ENCODE measurements around the gene SCGB3A2.

- TF ChIP-seq CTCF (conservative IDR thresholded peaks at IDR 0.05; ENCODE audit: low read depth, low read length) (no peak), EZH2phosphoT487 (IDR thresholded peaks at IDR 0.05; ENCODE audit: borderline replicate concordance, low read length) (no peak)
These were observed 42.6 kb downstream of the SCGB3A2 start for GRCh38 chr5:147921136-147921535.

All from PC-3 (cell line).